ENCODE data around the gene FBXO42. TPM values are rescaled to one million over a fixed set of nuclear protein-coding genes. Genes with fewer than 3 reads are reported as not detected.

Gene FBXO42
- total and polyA plus RNA-seq, 12 donors: 14.0 to 44.9 (median 19.7) TPM

GRCh38 chr1:16202281-16203210 lies 149.7 kb downstream of the FBXO42 start:
- Histone ChIP-seq H3K4me1 (replicated peaks in 1 of 2) (peaks cover 8 to 10% of the 10 kb centered on the region in 2 donors), H3K27me3 (no peaks in the 10 kb centered on the region), H3K27ac (no peak overlapping the region), H3K36me3 (replicated peaks in 1 of 2) (peaks cover 0 to 6% of the 10 kb centered on the region in 2 donors), H3K9me3 (replicated peaks in 1 of 3) (no peaks in the 10 kb centered on the region), H3K4me3 (no peak overlapping the region)
- intact Hi-C loops (cut with DNase I): no loop called here
- 87 to 94% (median 91%) methylated on average over 20 to 24 of the region's 24 CpGs for WGBS, 4 donors
- TF ChIP-seq POLR2A (IDR thresholded peaks at IDR 0.05): no peak
- TF ChIP-seq, protein P1, sequence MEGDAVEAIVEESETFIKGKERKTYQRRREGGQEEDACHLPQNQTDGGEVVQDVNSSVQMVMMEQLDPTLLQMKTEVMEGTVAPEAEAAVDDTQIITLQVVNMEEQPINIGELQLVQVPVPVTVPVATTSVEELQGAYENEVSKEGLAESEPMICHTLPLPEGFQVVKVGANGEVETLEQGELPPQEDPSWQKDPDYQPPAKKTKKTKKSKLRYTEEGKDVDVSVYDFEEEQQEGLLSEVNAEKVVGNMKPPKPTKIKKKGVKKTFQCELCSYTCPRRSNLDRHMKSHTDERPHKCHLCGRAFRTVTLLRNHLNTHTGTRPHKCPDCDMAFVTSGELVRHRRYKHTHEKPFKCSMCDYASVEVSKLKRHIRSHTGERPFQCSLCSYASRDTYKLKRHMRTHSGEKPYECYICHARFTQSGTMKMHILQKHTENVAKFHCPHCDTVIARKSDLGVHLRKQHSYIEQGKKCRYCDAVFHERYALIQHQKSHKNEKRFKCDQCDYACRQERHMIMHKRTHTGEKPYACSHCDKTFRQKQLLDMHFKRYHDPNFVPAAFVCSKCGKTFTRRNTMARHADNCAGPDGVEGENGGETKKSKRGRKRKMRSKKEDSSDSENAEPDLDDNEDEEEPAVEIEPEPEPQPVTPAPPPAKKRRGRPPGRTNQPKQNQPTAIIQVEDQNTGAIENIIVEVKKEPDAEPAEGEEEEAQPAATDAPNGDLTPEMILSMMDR (IDR thresholded peaks at IDR 0.05): no peak
- DNase-seq: no peak

- intact Hi-C loops (cut with DNase I): loop anchor here in 1 of 2 donors (5.0 kb wide), 1 partner anchor 48 kb away; no protein-coding TSS in a partner anchor
- WGBS, 4 donors: 91 to 94% (median 93%) methylated on average over 4 of the region's 4 CpGs
- TF ChIP-seq, protein P1 (IDR thresholded peaks at IDR 0.05): no peak
- TF ChIP-seq POLR2A (IDR thresholded peaks at IDR 0.05): no peak
Measured at GRCh38 chr1:16199700-16200099, 152.6 kb downstream of the FBXO42 start.

DNA sequence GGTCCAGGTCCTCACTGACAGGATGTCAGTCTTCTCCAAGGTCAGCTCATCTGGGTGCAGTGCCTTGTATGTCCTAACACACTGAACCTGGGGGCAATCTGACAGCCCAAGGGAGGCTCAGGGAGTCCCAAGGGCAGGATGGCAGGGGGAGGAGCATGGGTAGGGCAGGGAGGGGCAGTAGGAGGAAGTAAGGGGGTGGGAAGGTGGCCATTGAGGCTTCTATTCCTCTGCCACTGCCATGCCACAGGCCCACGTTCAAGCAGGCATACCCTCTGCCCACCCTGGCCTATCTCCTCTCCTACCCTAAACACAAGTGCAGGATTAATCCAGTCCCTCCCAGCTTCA lies 153.2 kb downstream of the FBXO42 start:
- TF ChIP-seq, protein P1 (IDR thresholded peaks at IDR 0.05): no peak
- TF ChIP-seq POLR2A (IDR thresholded peaks at IDR 0.05): no peak
- Histone ChIP-seq H3K9me3 (replicated peaks in 1 of 3) (no peaks in the 10 kb centered on the region), H3K27me3 (no peaks in the 10 kb centered on the region), H3K27ac (no peak overlapping the region), H3K4me3 (no peak overlapping the region), H3K4me1 (replicated peaks in 1 of 2) (peaks cover 0 to 6% of the 10 kb centered on the region in 2 donors), H3K36me3 (replicated peaks in 1 of 2) (peaks cover 0 to under 1% of the 10 kb centered on the region in 2 donors)
- WGBS, 4 donors: 63 to 89% (median 72%) methylated on average over 1 of the region's 1 CpG
- no peak for DNase-seq
- intact Hi-C loops (cut with DNase I): loop anchor here in 1 of 2 donors (5.0 kb wide), 1 partner anchor 48 kb away; no protein-coding TSS in a partner anchor

More at GRCh38 chr1:16199700-16200099, 152.6 kb downstream of the FBXO42 start:
- Histone ChIP-seq H3K27me3 (no peaks in the 10 kb centered on the region), H3K4me1 (replicated peaks in 1 of 2) (peaks cover 0 to 6% of the 10 kb centered on the region in 2 donors), H3K9me3 (replicated peaks in 1 of 3) (no peaks in the 10 kb centered on the region), H3K27ac (no peak overlapping the region), H3K36me3 (replicated peaks in 1 of 2) (peaks cover 0 to 6% of the 10 kb centered on the region in 2 donors), H3K4me3 (no peak overlapping the region)
- no peak for DNase-seq

GRCh38 chr1:16198444-16199156 lies 153.7 kb downstream of the FBXO42 start:
- Histone ChIP-seq H3K27me3 (no peaks in the 10 kb centered on the region), H3K4me1 (replicated peaks in 1 of 2) (peaks cover 0 to 6% of the 10 kb centered on the region in 2 donors), H3K36me3 (replicated peaks in 1 of 2) (no peaks in the 10 kb centered on the region), H3K9me3 (replicated peaks in 1 of 3) (no peaks in the 10 kb centered on the region), H3K4me3 (no peak overlapping the region), H3K27ac (no peak overlapping the region)
- TF ChIP-seq, protein P1 (IDR thresholded peaks at IDR 0.05): no peak
- TF ChIP-seq POLR2A (IDR thresholded peaks at IDR 0.05): no peak
- intact Hi-C loops (cut with DNase I): loop anchor here in 1 of 2 donors (5.0 kb wide), 1 partner anchor 49 kb away; no protein-coding TSS in a partner anchor
- no peak for DNase-seq
- 83 to 95% (median 89%) methylated on average over 1 to 8 of the region's 8 CpGs for WGBS, 4 donors
